ENCODE data around the gene MRLN.
"Not testable (repeated sequence)": the region's sequence is repeated elsewhere in the genome, so short reads cannot be mapped to it uniquely, and the experiment has no call there.

DNA sequence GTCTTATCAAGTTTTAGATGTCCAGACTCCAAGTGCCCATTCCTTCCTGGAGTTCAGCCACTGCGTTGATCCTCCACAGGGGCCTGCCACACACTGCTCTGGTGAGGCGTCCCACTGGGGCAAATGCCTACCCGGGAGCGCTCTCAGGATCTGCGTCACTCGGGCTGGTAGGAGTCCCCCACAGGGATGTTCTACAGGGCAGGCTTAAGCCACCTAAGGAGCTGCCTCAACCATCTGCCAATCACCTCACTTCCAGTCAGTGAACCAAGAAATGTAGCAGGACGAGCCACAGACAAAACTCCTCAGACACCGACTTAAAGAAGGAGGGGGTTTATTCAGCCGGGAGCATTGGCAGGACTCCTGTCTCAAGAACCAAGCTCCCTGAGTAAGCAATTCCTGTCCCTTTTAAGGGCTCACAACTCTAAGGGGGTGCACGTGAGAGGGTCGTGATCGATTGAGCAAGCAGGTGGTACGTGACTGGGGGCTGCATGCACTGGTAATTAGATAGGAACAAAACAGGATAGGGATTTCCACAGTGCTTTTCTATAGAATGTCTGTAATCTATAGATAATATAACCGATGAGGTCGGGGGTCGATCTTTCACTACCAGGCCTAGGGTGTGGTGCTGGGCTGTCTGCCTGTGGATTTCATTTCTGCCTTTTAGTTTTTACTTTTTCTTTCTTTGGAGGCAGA is 19.8 kb downstream of the MRLN start:
- TF ChIP-seq, protein P1, sequence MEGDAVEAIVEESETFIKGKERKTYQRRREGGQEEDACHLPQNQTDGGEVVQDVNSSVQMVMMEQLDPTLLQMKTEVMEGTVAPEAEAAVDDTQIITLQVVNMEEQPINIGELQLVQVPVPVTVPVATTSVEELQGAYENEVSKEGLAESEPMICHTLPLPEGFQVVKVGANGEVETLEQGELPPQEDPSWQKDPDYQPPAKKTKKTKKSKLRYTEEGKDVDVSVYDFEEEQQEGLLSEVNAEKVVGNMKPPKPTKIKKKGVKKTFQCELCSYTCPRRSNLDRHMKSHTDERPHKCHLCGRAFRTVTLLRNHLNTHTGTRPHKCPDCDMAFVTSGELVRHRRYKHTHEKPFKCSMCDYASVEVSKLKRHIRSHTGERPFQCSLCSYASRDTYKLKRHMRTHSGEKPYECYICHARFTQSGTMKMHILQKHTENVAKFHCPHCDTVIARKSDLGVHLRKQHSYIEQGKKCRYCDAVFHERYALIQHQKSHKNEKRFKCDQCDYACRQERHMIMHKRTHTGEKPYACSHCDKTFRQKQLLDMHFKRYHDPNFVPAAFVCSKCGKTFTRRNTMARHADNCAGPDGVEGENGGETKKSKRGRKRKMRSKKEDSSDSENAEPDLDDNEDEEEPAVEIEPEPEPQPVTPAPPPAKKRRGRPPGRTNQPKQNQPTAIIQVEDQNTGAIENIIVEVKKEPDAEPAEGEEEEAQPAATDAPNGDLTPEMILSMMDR (IDR thresholded peaks at IDR 0.05; ENCODE audit: low read depth, low read length): not testable (repeated sequence)
- TF ChIP-seq POLR2A (IDR thresholded peaks at IDR 0.05; ENCODE audit: extremely low read depth, insufficient read length): not testable (repeated sequence)

All from NB4 (cell line).